Glutamatergic neuron (in vitro differentiated cells): ENCODE data around the gene ZNF674. TPM values are rescaled to one million over a fixed set of nuclear protein-coding genes. Genes with fewer than 3 reads are reported as not detected.

Source experiments
- DNase-seq: peaks from one replicate; pipeline ENCODE4 v3.0.0; 2022
- H3K27ac Mint-ChIP-seq: one replicate; pipeline ENCODE4 v1.8.0; 2020; ENCODE audit warnings: mild to moderate bottlenecking, mixed read lengths, inconsistent platforms; ENCODE audit not compliant: unreplicated experiment
- H3K27me3 Mint-ChIP-seq: one replicate; pipeline ENCODE4 v1.8.0; 2020; ENCODE audit warnings: mild to moderate bottlenecking, moderate library complexity, mixed read lengths, inconsistent platforms; ENCODE audit not compliant: unreplicated experiment
- H3K36me3 Mint-ChIP-seq: one replicate; pipeline ENCODE4 v1.8.0; 2020; ENCODE audit warnings: mild to moderate bottlenecking, mixed read lengths, inconsistent platforms; ENCODE audit not compliant: unreplicated experiment
- H3K4me1 Mint-ChIP-seq: one replicate; pipeline ENCODE4 v1.8.0; 2020; ENCODE audit warnings: mild to moderate bottlenecking, low read depth, mixed read lengths, inconsistent platforms; ENCODE audit not compliant: unreplicated experiment
- H3K4me3 Mint-ChIP-seq: one replicate; pipeline ENCODE4 v1.8.0; 2020; ENCODE audit warnings: mild to moderate bottlenecking, mixed read lengths, inconsistent platforms; ENCODE audit not compliant: unreplicated experiment
- H3K9me3 Mint-ChIP-seq: one replicate; pipeline ENCODE4 v1.8.0; 2020; ENCODE audit warnings: mild to moderate bottlenecking, moderate library complexity, mixed read lengths, inconsistent platforms; ENCODE audit not compliant: unreplicated experiment
- CTCF ChIP-seq: fragments of 200-600 bp; sonication (generic); IDR thresholded peaks from one replicate; pipeline ENCODE4 v1.5.0; 2021; ENCODE audit not compliant: partially characterized antibody, unreplicated experiment
- total RNA-seq: library from RNA; stranded (reverse); fragmentation: NEBNext Ultra II Directional; extraction: Animal tissue kit (Norgen Biotek cat#: 25700); gene quantifications from one replicate; pipeline ENCODE4 v1.2.1, GENCODE V29; 2021; ENCODE audit not compliant: unreplicated experiment

ZNF674 gene
- total RNA-seq, 1 donor from 2014 or later: 6.4 TPM

- H3K27ac Mint-ChIP-seq: no peak overlapping the region
- no peaks in the 10 kb centered on the region for H3K36me3 Mint-ChIP-seq
- no peak for DNase-seq
- peaks cover 9% of the 10 kb centered on the region for H3K9me3 Mint-ChIP-seq
- H3K4me1 Mint-ChIP-seq: no peaks in the 10 kb centered on the region
- no peak overlapping the region for H3K4me3 Mint-ChIP-seq
- TF ChIP-seq CTCF: no peak
- H3K27me3 Mint-ChIP-seq: peaks cover 3% of the 10 kb centered on the region
Measured at GRCh38 chrX:46571423-46572339, 26.5 kb upstream of the ZNF674 start.

GRCh38 chrX:46569621-46570020 lies 24.4 kb upstream of the ZNF674 start:
- Mint-ChIP-seq H3K4me1 (no peaks in the 10 kb centered on the region), H3K4me3 (no peak overlapping the region), H3K27me3 (peaks cover 3% of the 10 kb centered on the region), H3K36me3 (no peaks in the 10 kb centered on the region), H3K9me3 (peaks cover 2% of the 10 kb centered on the region), H3K27ac (no peak overlapping the region)
- DNase-seq: no peak
- no peak for TF ChIP-seq CTCF

- Mint-ChIP-seq H3K4me3 (no peak overlapping the region), H3K27me3 (peaks cover 3% of the 10 kb centered on the region), H3K36me3 (peaks cover 2% of the 10 kb centered on the region), H3K4me1 (no peaks in the 10 kb centered on the region), H3K9me3 (peaks cover 2% of the 10 kb centered on the region), H3K27ac (no peak overlapping the region)
- DNase-seq: no peak
- no peak for TF ChIP-seq CTCF
Measured at GRCh38 chrX:46567388-46567787, 22.2 kb upstream of the ZNF674 start.

GRCh38 chrX:46561824-46562657 lies 16.8 kb upstream of the ZNF674 start:
- no peak overlapping the region for H3K4me3 Mint-ChIP-seq
- peaks cover 2% of the 10 kb centered on the region for H3K9me3 Mint-ChIP-seq

More at GRCh38 chrX:46561824-46562657, 16.8 kb upstream of the ZNF674 start:
- TF ChIP-seq CTCF: no peak
- Mint-ChIP-seq H3K27me3 (no peaks in the 10 kb centered on the region), H3K4me1 (no peaks in the 10 kb centered on the region), H3K27ac (no peak overlapping the region), H3K36me3 (peaks cover 5% of the 10 kb centered on the region)
- DNase-seq: no peak
